RWPE1 (cell line): Measurements from ENCODE around the gene MED26.

Source experiments
- CTCF ChIA-PET: fragments of 350-600 bp; sonication (Branson Sonifier 250); formaldehyde crosslinking; extraction: SDS; loops from one replicate; lab custom pipeline; 2021; lab: Yijun Ruan, JAX
- POLR2A ChIA-PET: fragments of 400-600 bp; formaldehyde crosslinking; extraction: SDS; loops from one replicate; lab custom pipeline; 2020; ENCODE audit warnings: antibody characterized with exemption; ENCODE audit not compliant: low non-redundant PET; lab: Yijun Ruan, JAX
- DNase-seq: peaks from one replicate; pipeline ENCODE4 v3.0.0; 2012; ENCODE audit warnings: low spot score
- H3K27ac ChIP-seq: fragments of 450-650 bp; 2 replicates; pipeline ENCODE4 v1.5.1; 2017
- CTCF ChIP-seq: fragments of 450-650 bp; conservative IDR thresholded peaks from 2 replicates; pipeline ENCODE4 v1.5.1; 2017; ENCODE audit warnings: low read depth, mild to moderate bottlenecking

MED26 gene

GRCh38 chr19:16620018-16620417 is 8.0 kb downstream of the MED26 start:
- ChIA-PET POLR2A (interaction anchor here (0.6 kb wide), 1 partner anchor 10 kb away, joined by 3 read pairs; no protein-coding TSS in a partner anchor), CTCF (no interaction called here)
- H3K27ac ChIP-seq, result peak overlapping the region; percentile 30
- DNase-seq, result no peak
- no peak for TF ChIP-seq CTCF

GRCh38 chr19:16619457-16619856 is 8.5 kb downstream of the MED26 start:
- peak overlapping the region; percentile 30 for H3K27ac ChIP-seq
- no peak for DNase-seq
- no peak for TF ChIP-seq CTCF
- CTCF ChIA-PET, result no interaction called here
- POLR2A ChIA-PET, result interaction anchor here (0.7 kb wide), 1 partner anchor 38 kb away, joined by 3 read pairs; no protein-coding TSS in a partner anchor

DNA sequence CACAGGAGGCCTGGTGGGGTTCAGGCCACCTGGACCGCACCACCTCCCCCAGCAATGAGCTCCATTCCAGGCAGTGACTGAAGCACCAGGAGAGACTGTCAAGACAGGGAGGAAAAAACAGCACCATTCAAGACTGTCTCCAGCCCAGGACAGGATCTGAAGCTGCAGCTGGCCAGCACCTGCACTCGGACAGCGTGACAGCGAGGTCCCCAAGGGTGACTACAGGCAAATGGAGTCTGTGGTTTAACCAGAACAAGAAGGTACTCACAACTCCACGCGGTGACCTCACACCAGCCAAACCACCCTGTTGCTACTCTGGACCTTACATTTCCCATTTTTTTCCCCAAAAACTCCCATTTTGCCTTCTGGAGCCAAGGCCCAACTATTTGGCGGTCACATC is 9.8 kb downstream of the MED26 start:
- TF ChIP-seq CTCF, result no peak
- POLR2A ChIA-PET, result no interaction called here
- DNase-seq, result no peak
- CTCF ChIA-PET, result no interaction called here
- H3K27ac ChIP-seq, result no peak overlapping the region

DNA sequence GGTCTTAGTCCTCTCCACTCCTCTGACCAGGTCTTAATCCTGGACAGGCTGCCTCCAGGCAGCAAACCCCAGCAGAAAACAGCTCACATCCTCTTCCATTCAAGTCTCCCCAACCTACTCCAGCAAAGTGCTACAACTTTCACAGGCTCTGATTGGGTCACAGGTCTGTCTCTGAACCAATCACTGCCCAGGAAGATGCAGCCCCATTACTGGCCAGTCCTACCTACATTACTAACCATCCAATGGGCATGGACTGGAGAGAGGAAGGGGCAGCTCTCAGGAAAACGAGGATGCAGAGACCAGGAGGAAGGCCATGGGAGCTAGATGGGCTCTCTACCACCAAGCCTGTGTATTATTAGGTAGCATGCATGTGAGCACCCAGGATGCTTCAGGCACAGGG is 12.2 kb downstream of the MED26 start:
- no peak for DNase-seq
- POLR2A ChIA-PET, result no interaction called here
- CTCF ChIA-PET, result no interaction called here
- TF ChIP-seq CTCF, result no peak
- H3K27ac ChIP-seq, result peak overlapping the region; percentile 22

DNA sequence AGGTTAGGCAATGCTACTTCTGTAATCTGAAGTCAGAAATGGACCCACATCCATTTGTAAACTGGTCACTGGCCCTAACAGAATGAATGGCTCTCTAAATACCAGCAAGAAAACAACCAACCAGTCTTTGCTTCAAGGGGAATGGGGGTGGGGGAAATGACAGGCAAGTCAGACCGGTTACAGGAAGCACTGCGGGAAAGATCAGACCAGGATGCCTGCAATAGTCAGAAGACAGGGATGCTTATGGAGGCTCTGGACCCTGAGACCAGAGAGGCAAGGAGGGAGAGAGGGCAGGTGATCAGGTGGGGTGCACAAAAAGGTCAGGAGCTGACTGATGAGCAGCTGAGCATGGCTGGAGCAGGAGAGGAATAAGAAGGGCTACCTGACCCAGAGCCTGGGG is 13.1 kb downstream of the MED26 start:
- POLR2A ChIA-PET, result no interaction called here
- CTCF ChIA-PET, result interaction anchor here (0.6 kb wide), 1 partner anchor 18 kb away, joined by 6 read pairs; no protein-coding TSS in a partner anchor
- no peak for TF ChIP-seq CTCF

GRCh38 chr19:16613841-16614240 is 14.2 kb downstream of the MED26 start:
- TF ChIP-seq CTCF, result no peak
- no peak overlapping the region for H3K27ac ChIP-seq
- DNase-seq, result no peak
- ChIA-PET CTCF (no interaction called here), POLR2A (no interaction called here)

More for the DNA sequence above, 13.1 kb downstream of the MED26 start:
- peak; percentile 43 for DNase-seq
- H3K27ac ChIP-seq, result peak overlapping the region; percentile 22
